ENCODE results near the gene PRKCE.

- TF ChIP-seq CTCF (conservative IDR thresholded peaks at IDR 0.05 in 1 of 2, IDR thresholded peaks at IDR 0.05 in 1 of 2; ENCODE audit: extremely low read depth in 1 of 2, insufficient read depth in 1 of 2, low read depth in 1 of 2, low read length in 2 of 2) (no peak), EZH2 (IDR thresholded peaks at IDR 0.05; ENCODE audit: borderline replicate concordance, low read length) (no peak)
Observed at GRCh38 chr2:46122318-46122976, 471.0 kb downstream of the PRKCE start.

Measured in mammary epithelial cell (primary cell).